K562 (cell line): ENCODE data around the gene ADGRB3. TPM values are rescaled to one million over a fixed set of nuclear protein-coding genes. Genes with fewer than 3 reads are reported as not detected.

Experiments used
- ATAC-seq: fragments of 200-7000 bp; cut with Tn5 transposase; 3 replicates; pipeline ENCODE4 v1.9.1; 2020; ENCODE audit warnings: moderate library complexity
- BruUV-seq: library from RNA; stranded (reverse); fragments of 400-500 nt; replicated peaks from 2 replicates; lab custom pipeline; 2021; lab: Mats Ljungman, UMichigan
- CTCF ChIA-PET: fragments of 300-600 bp; formaldehyde crosslinking; extraction: SDS; loops from one replicate; lab custom pipeline; 2021; ENCODE audit warnings: low intra/inter-chr PET ratio; lab: Yijun Ruan, JAX
- POLR2A ChIA-PET: fragments of 300-600, 350-650 bp; sonication (Branson Sonifier 250); formaldehyde crosslinking; extraction: SDS; loops from one replicate; lab custom pipeline; 2021; ENCODE audit warnings: antibody characterized with exemption, inconsistent platforms; lab: Yijun Ruan, JAX
- DNase-seq, 4 experiments: peaks; one replicate each; pipeline versions ENCODE4 v3.0.0 to v3.0.0-alpha.2; 2011 to 2018; ENCODE audit warnings: low spot score in 3 of 4, mixed read lengths in 3 of 4; ENCODE audit errors: extremely low read depth in 1 of 4
- FAIRE-seq: peaks from 2 replicates; lab custom pipeline; 2011; peaks lifted over from hg19 to GRCh38; lab: Jason Lieb, UNC
- H2AFZ ChIP-seq: 2 replicates; pipeline ENCODE4 v1.6.0; 2011; ENCODE audit warnings: low read depth, low read length, control low read depth, inconsistent platforms
- H3K27ac ChIP-seq: fragments of 200-600 bp; 3 replicates; pipeline ENCODE4 v1.8.0; 2011; ENCODE audit warnings: low read depth, mild to moderate bottlenecking, control low read depth, inconsistent platforms, low read length, moderate library complexity, mixed read lengths; ENCODE audit errors: extremely low read depth
- H3K27me3 ChIP-seq, 2 experiments: fragments of 300-600 bp in 1 of 2; 2 replicates in 1 of 2; 3 replicates in 1 of 2; pipeline versions ENCODE4 v1.6.0 to v1.8.0; 2011; ENCODE audit warnings: inconsistent platforms in 2 of 2, low read length in 2 of 2, mild to moderate bottlenecking in 1 of 2, mixed read lengths in 1 of 2, moderate library complexity in 1 of 2; ENCODE audit not compliant: control insufficient read depth in 2 of 2, insufficient read depth in 2 of 2
- H3K36me3 ChIP-seq: fragments of 300-600 bp; 3 replicates; pipeline ENCODE4 v1.8.0; 2011; ENCODE audit warnings: mild to moderate bottlenecking, low read length, inconsistent platforms; ENCODE audit not compliant: control insufficient read depth, insufficient read depth
- H3K4me1 ChIP-seq, 2 experiments: fragments of 200-600 bp in 1 of 2; replicated peaks in 1 of 2; 2 replicates in 1 of 2; 3 replicates in 1 of 2; pipeline versions ENCODE4 v1.5.1 to v1.8.0; 2011; ENCODE audit warnings: inconsistent platforms in 2 of 2, low read length in 2 of 2, mild to moderate bottlenecking in 1 of 2, mixed read lengths in 1 of 2, moderate library complexity in 1 of 2; ENCODE audit not compliant: control insufficient read depth in 2 of 2, insufficient read depth in 2 of 2
- H3K4me2 ChIP-seq: 2 replicates; pipeline ENCODE4 v1.6.1; 2011; ENCODE audit warnings: low read length, control low read depth, inconsistent platforms, mixed read lengths; ENCODE audit not compliant: insufficient read depth
- H3K4me3 ChIP-seq: fragments of 200-600 bp; sonication (generic), shearing (Covaris generic); 2 replicates; pipeline ENCODE4 v1.5.1; 2016; ENCODE audit warnings: control low read depth, inconsistent platforms
- H3K79me2 ChIP-seq: fragments of 200-600 bp; 3 replicates; pipeline ENCODE4 v1.8.0; 2011; ENCODE audit warnings: low read length, inconsistent platforms; ENCODE audit not compliant: control insufficient read depth, insufficient read depth
- H3K9ac ChIP-seq, 2 experiments: 2 replicates each; pipeline versions ENCODE4 v1.6.0 to v1.6.1; 2011; ENCODE audit warnings: low read depth in 2 of 2, low read length in 2 of 2, control low read depth in 1 of 2, inconsistent platforms in 1 of 2, mild to moderate bottlenecking in 1 of 2, mixed read lengths in 1 of 2; ENCODE audit not compliant: insufficient read depth in 1 of 2
- H3K9me1 ChIP-seq: one replicate; pipeline ENCODE4 v1.6.0; 2011; ENCODE audit warnings: inconsistent platforms, mild to moderate bottlenecking, low read length, moderate library complexity; ENCODE audit not compliant: control insufficient read depth, insufficient read depth
- H3K9me3 ChIP-seq: replicated peaks from 2 replicates; pipeline ENCODE4 v1.5.1; 2011; ENCODE audit warnings: low read depth, low read length, inconsistent platforms; ENCODE audit not compliant: control insufficient read depth, insufficient read depth
- H4K20me1 ChIP-seq: replicated peaks from 2 replicates; pipeline ENCODE4 v1.6.1; 2011; ENCODE audit warnings: low read length, inconsistent platforms, mixed read lengths; ENCODE audit not compliant: control insufficient read depth, insufficient read depth
- BMI1 ChIP-seq: fragments of 150-350 bp; IDR thresholded peaks from 2 replicates; pipeline ENCODE4 v1.6.1; 2014; ENCODE audit warnings: low read length
- DACH1 ChIP-seq: fragments of 450-650 bp; IDR thresholded peaks from 2 replicates; pipeline ENCODE4 v1.6.1; 2018; ENCODE audit not compliant: partially characterized antibody
- HDAC8 ChIP-seq: fragments of 450-650 bp; IDR thresholded peaks from 2 replicates; pipeline ENCODE4 v1.6.1; 2016; ENCODE audit warnings: mild to moderate bottlenecking, missing genetic modification characterization, moderate library complexity, missing compliant biosample characterization
- HINFP ChIP-seq: fragments of 450-650 bp; conservative IDR thresholded peaks from 2 replicates; pipeline ENCODE4 v1.6.1; 2016; ENCODE audit warnings: missing genetic modification characterization, low read depth, mild to moderate bottlenecking, control low read depth, missing compliant biosample characterization
- KDM1A ChIP-seq, 2 experiments: fragments of 450-650 bp; IDR thresholded peaks; 2 replicates each; pipeline ENCODE4 v1.6.1; 2016; ENCODE audit warnings: mild to moderate bottlenecking in 2 of 2
- MEIS2 ChIP-seq: fragments of 450-650 bp; IDR thresholded peaks from 2 replicates; pipeline ENCODE4 v1.6.1; 2014; ENCODE audit warnings: mild to moderate bottlenecking; ENCODE audit not compliant: partially characterized antibody
- PBX2 ChIP-seq, 2 experiments: IDR thresholded peaks in 1 of 2; conservative IDR thresholded peaks in 1 of 2; 2 replicates each; pipeline ENCODE4 v1.6.1; 2016; ENCODE audit warnings: low read depth in 2 of 2, mild to moderate bottlenecking in 1 of 2, missing compliant biosample characterization in 1 of 2, missing genetic modification characterization in 1 of 2, moderate library complexity in 1 of 2
- PKNOX1 ChIP-seq: fragments of 450-650 bp; IDR thresholded peaks from 2 replicates; pipeline ENCODE4 v1.6.1; 2016
- RCOR1 ChIP-seq, 2 experiments: IDR thresholded peaks; 2 replicates each; pipeline ENCODE4 v1.6.1; 2012; ENCODE audit warnings: low read depth in 2 of 2, low read length in 2 of 2, borderline replicate concordance in 1 of 2, improper control_type of control experiment in 1 of 2
- RHOXF2B ChIP-seq: fragments of 250-450 bp; sonication (Bioruptor Pico); conservative IDR thresholded peaks from 2 replicates; pipeline ENCODE4 v1.5.1; 2021
- SMAD3 ChIP-seq: fragments of 450-650 bp; formaldehyde crosslinking; conservative IDR thresholded peaks from 2 replicates; pipeline ENCODE4 v1.4.0; 2020; ENCODE audit warnings: mild to moderate bottlenecking
- WGBS: fragments of 100-300 bp; shearing (Covaris generic); methylation state at CpG from one replicate; pipeline ENCODE4 v1.1.6; 2016; ENCODE audit warnings: low coverage, mixed read lengths; ENCODE audit not compliant: insufficient coverage; ENCODE audit errors: missing lambda C conversion rate; 5-methylcytosine and 5-hydroxymethylcytosine counted together
- in situ Hi-C: fragments of 300-500 bp; cut with MboI; formaldehyde crosslinking; loops from 4 replicates; pipeline ENCODE4 v1.15.0; 2018; ENCODE audit warnings: inconsistent platforms, mixed read lengths
- intact Hi-C: fragments of 100-400 bp; cut with micrococcal nuclease; formaldehyde crosslinking; loops from 2 replicates; pipeline ENCODE4 v1.14.2; 2022
- polyA plus RNA-seq, 8 experiments: library from polyadenylated mRNA; depleted of rRNA in 4 of 8; stranded (reverse) in 5 of 8; unstranded in 3 of 8; fragments of >200 nt; fragmentation: Nextera tagmentation in 2 of 8; fragmentation: Illumina TruSeq in 1 of 8; extraction: Ambion mirVana in 2 of 8; extraction: Trizol in 1 of 8; gene quantifications; 2 replicates each; pipeline versions ENCODE4 v1.2.1 to v1.2.3, GENCODE V29; 2011 to 2014; ENCODE audit warnings: inconsistent platforms in 1 of 8, missing spikeins in 1 of 8
- total RNA-seq, 7 experiments: library from RNA; depleted of rRNA in 6 of 7; stranded (reverse); fragments of >200 nt in 6 of 7; fragmentation: Illumina TruSeq in 2 of 7; extraction: Trizol in 2 of 7; gene quantifications; 2 replicates each; pipeline versions ENCODE4 v1.2.1 to v1.2.3, GENCODE V29; 2011 to 2021; ENCODE audit warnings: low replicate concordance in 1 of 7

The ADGRB3 gene
- total and polyA plus RNA-seq, 9 of the 15 experiments (the other 6 are each of a cell fraction or from before 2014, with no cell fraction given) = 0.90 to 7.8 (median 2.4) TPM

- TF ChIP-seq HINFP (no peak), RHOXF2B (CRISPR knock-in tag) (no peak), SMAD3 (CRISPR knock-in tag) (no peak)
- TF ChIP-seq, all 486 proteins: peak for 10
These were observed 5.4 kb downstream of the ADGRB3 start (continued) for GRCh38 chr6:68640491-68640835.

- no peaks in the 10 kb centered on the region for H3K27me3 ChIP-seq
- no peak for DNase-seq
- in situ Hi-C loops (loop anchor here (25.0 kb wide), 1 partner anchor 321 kb away; no protein-coding TSS in a partner anchor), intact Hi-C loops (no loop called here)
- ChIA-PET POLR2A (interaction anchor here (3.0 kb wide), 1 partner anchor 12 kb away, joined by 13 read pairs; no protein-coding TSS in a partner anchor), CTCF (no interaction called here)
- peak overlapping the region; percentile 61; the same call in 1 of the 3 replicates for H3K27ac ChIP-seq
- H3K4me3 ChIP-seq = no peak overlapping the region
- H3K9ac ChIP-seq = 0 out of 4 replicates have a peak overlapping the region, but pooled peaks of 1 of the 2 experiments have one; percentile 2
- H3K4me2 ChIP-seq = no peak overlapping the region; the same call in 1 of the 2 replicates
- H3K9me3 ChIP-seq = no peaks in the 10 kb centered on the region
- H3K79me2 ChIP-seq = peaks cover 74% of the 10 kb centered on the region
- BruUV-seq = no TSS peak
- no peaks in the 10 kb centered on the region for H4K20me1 ChIP-seq
- H3K9me1 ChIP-seq = no peaks in the 10 kb centered on the region
- H3K36me3 ChIP-seq = peaks cover 6% of the 10 kb centered on the region; the same call in 1 of the 3 replicates
- TF ChIP-seq DACH1 (peak; percentile 1), KDM1A (IDR thresholded peaks at IDR 0.05) (0 out of 4 replicates have a peak, but pooled peaks of 1 of the 2 experiments have one; percentile 23), HDAC8 (tag) (no peak), RCOR1 (IDR thresholded peaks at IDR 0.05; ENCODE audit: borderline replicate concordance in 1 of 2, low read depth in 2 of 2, low read length in 2 of 2) (0 out of 4 replicates have a peak, but pooled peaks of 1 of the 2 experiments have one; percentile 12), PBX2 (CRISPR knock-in tag; IDR thresholded peaks at IDR 0.05; ENCODE audit: low read depth) (no peak), PBX2 (tag; conservative IDR thresholded peaks at IDR 0.05; ENCODE audit: low read depth) (peak; percentile 63), BMI1 (no peak), MEIS2 (peak; percentile 33), PKNOX1 (no peak)
- ATAC-seq = no peak
- H2AFZ ChIP-seq = 0 out of 2 replicates have a peak overlapping the region, but pooled peaks have one; percentile 85
- H3K4me1 ChIP-seq = peaks cover 3 to 23% of the 10 kb centered on the region in 2 experiments; a peak in 4 of 5 replicates
- WGBS = 38% methylated on average over 2 of the region's 2 CpGs
- no peak for FAIRE-seq
These were observed 6.1 kb downstream of the ADGRB3 start for GRCh38 chr6:68641172-68641571.
